GM12801 (cell line): Measurements from ENCODE around the gene P2RY10.

Experiments
- TF ChIP-seq, protein P1 (sequence below): IDR thresholded peaks from one replicate; pipeline ENCODE4 v1.5.1; 2011; ENCODE audit warnings: control low read depth; ENCODE audit not compliant: insufficient read length; ENCODE audit errors: extremely low read depth

P2RY10 gene

GRCh38 chrX:78945186-78945912 is at the start of gene P2RY10:
Gene P2RY10, plus strand, starts transcription at chrX:78945391. Its CDS starts 15,130 bp downstream, at chrX:78960521.
- TF ChIP-seq, protein P1, sequence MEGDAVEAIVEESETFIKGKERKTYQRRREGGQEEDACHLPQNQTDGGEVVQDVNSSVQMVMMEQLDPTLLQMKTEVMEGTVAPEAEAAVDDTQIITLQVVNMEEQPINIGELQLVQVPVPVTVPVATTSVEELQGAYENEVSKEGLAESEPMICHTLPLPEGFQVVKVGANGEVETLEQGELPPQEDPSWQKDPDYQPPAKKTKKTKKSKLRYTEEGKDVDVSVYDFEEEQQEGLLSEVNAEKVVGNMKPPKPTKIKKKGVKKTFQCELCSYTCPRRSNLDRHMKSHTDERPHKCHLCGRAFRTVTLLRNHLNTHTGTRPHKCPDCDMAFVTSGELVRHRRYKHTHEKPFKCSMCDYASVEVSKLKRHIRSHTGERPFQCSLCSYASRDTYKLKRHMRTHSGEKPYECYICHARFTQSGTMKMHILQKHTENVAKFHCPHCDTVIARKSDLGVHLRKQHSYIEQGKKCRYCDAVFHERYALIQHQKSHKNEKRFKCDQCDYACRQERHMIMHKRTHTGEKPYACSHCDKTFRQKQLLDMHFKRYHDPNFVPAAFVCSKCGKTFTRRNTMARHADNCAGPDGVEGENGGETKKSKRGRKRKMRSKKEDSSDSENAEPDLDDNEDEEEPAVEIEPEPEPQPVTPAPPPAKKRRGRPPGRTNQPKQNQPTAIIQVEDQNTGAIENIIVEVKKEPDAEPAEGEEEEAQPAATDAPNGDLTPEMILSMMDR = no peak

GRCh38 chrX:78922754-78923153 is 22.4 kb upstream of the P2RY10 start:
- TF ChIP-seq, protein P1 = no peak

DNA sequence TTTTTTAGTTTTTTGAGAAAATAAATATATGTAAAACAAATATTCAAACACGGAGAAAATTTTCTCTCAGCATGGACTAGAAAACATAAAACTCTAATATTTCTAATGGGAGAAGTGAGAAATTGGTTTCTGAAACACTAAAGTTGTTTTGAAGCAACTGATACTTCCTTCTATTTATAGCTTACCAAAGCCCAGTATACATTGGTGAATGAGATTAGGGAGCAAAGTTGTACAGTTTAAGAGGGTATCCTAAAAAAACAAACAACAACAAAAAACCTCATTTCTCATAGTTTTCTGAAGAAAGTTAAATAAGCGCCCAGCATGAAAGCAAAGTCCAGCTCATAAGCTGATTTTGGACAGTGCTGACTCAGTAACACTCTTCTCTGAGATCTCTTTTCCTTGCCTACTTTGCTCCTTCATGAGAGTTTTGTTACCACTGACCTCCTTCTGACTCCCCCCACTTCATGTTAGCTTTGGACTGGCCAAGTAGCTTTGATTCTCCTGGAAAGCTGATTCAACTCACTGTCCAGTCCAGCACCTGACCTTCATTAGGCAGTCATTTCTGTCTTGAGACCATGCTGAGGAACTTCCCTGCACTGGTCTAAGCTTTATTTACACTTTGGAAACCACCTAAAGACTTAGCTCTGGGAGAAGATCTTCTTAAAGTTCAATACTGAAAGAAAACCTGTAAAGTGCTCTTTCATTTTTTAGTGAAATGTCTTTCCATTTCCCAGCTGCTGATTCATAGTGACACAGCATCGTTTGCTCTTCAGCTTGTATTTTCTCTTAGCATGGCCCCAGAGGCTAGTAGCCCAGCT is 21.8 kb upstream of the P2RY10 start:
- TF ChIP-seq, protein P1 = no peak

DNA sequence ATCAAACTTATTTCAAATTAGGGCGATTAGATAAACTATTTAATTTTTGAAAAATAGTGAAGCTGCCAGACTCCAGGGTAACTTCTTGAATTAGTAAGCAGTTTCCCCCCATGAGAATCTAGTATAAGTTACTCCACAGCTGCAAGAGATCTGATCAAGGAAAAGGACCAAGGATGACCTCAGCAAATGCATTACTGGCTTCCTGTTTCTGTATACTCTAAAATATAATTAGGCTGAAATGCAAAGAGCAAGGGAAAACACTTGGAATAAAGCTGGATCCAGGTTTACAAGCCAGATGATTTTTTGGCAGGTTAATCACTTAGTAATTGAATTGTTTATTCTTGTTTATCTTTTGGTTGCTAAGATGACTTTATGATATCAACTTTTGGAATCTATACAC is 13.4 kb upstream of the P2RY10 start:
- TF ChIP-seq, protein P1 = no peak

- TF ChIP-seq, protein P1 = no peak
These were observed 10.3 kb upstream of the P2RY10 start for GRCh38 chrX:78934866-78935265.

GRCh38 chrX:78944351-78944750 is 840 bp upstream of the P2RY10 start:
- TF ChIP-seq, protein P1 = no peak

DNA sequence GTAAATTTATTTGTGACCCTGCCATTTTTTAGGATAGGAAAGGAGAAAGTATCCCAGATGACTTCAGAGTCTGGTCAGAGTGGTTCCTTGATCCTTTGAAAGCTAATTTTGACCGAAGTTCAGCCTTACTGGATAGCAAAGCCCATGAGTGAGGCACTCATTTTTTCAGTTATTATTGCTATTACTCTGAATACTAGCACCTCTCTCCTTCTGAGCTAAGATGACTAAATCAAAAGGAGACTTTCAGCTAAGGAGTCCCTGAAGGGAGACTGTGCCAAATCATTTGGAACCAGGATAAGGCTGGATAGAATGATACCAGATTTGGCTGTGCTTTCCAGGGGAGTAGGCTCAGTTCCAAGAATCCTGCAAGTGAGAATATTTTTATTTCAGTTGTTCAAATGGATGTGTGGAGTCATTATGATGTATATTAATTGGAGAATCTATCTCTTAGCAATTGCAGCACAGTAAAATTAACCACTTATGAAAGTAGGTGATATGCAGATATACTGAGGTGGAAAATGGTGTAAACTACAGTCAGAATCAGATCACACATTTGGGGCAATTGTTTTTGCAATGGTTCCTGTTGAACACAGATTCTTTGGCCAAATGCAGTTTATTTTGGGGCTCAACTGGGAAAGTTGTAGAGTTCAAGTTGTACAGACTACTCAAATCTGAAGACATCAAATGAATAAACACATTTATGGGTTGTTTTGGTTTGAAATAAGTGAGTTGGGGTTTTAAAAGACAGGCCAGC is 1.2 kb downstream of the P2RY10 start:
- TF ChIP-seq, protein P1 = no peak
